HPDE6-E6E7 (cell line): ENCODE results near the gene MAPK8IP1.

Source experiments
- DNase-seq: peaks from one replicate; pipeline ENCODE4 v3.0.0; 2011; ENCODE audit warnings: missing footprints; ENCODE audit errors: extremely low spot score

Gene MAPK8IP1

GRCh38 chr11:45909594-45910475 is 24.4 kb downstream of the MAPK8IP1 start:
- DNase-seq, result no peak

- DNase-seq, result no peak
Observed at GRCh38 chr11:45910623-45911022, 25.2 kb downstream of the MAPK8IP1 start.

- no peak for DNase-seq
Observed at GRCh38 chr11:45913514-45913913, 28.1 kb downstream of the MAPK8IP1 start.

- no peak for DNase-seq
Observed at GRCh38 chr11:45913942-45914635, 28.6 kb downstream of the MAPK8IP1 start.

- no peak for DNase-seq
Observed at GRCh38 chr11:45915446-45915845, 30.0 kb downstream of the MAPK8IP1 start.

GRCh38 chr11:45917286-45917622 is 31.8 kb downstream of the MAPK8IP1 start:
- no peak for DNase-seq

- DNase-seq, result peak; percentile 98
Observed at GRCh38 chr11:45917623-45918330, 32.3 kb downstream of the MAPK8IP1 start, which contains the start of gene PEX16. Gene PEX16, minus strand, starts transcription at chr11:45917877. Its CDS starts 66 bp downstream, at chr11:45917811.

- peak; percentile 87 for DNase-seq
Observed at GRCh38 chr11:45918331-45918941, 33.0 kb downstream of the MAPK8IP1 start.

- no peak for DNase-seq
Observed at GRCh38 chr11:45918962-45919675, 33.7 kb downstream of the MAPK8IP1 start.

- DNase-seq, result no peak
Observed at GRCh38 chr11:45919806-45920530, 34.5 kb downstream of the MAPK8IP1 start.

GRCh38 chr11:45920531-45921477 is 35.4 kb downstream of the MAPK8IP1 start:
- no peak for DNase-seq

GRCh38 chr11:45921561-45922424 is 36.3 kb downstream of the MAPK8IP1 start:
- DNase-seq, result no peak

- DNase-seq, result no peak
Observed at GRCh38 chr11:45922425-45923082, 37.1 kb downstream of the MAPK8IP1 start, which contains the start of gene LARGE2. Gene LARGE2, plus strand, starts transcription at chr11:45922656. Its CDS starts 227 bp downstream, at chr11:45922883.

GRCh38 chr11:45924036-45924915 is 38.8 kb downstream of the MAPK8IP1 start:
- no peak for DNase-seq

GRCh38 chr11:45924927-45925326 is 39.5 kb downstream of the MAPK8IP1 start:
- no peak for DNase-seq

- no peak for DNase-seq
Observed at GRCh38 chr11:45925550-45925949, 40.1 kb downstream of the MAPK8IP1 start.

- no peak for DNase-seq
Observed at GRCh38 chr11:45926001-45926401, 40.5 kb downstream of the MAPK8IP1 start.
